GM21786 (cell line): ENCODE data around the gene VASN.
"Not testable (repeated sequence)": the region's sequence is repeated elsewhere in the genome, so short reads cannot be mapped to it uniquely, and the experiment has no call there.

ENCODE experiments used
- ATAC-seq: cut with Tn5 transposase; IDR thresholded peaks from one replicate; pipeline ENCODE4 v1.9.1; 2021; ENCODE audit not compliant: unreplicated experiment

VASN gene

GRCh38 chr16:4371357-4372000 is at the start of gene VASN:
Gene VASN, plus strand, starts transcription at chr16:4371848. Its CDS starts 9,030 bp downstream, at chr16:4380878.
- ATAC-seq = no peak

DNA sequence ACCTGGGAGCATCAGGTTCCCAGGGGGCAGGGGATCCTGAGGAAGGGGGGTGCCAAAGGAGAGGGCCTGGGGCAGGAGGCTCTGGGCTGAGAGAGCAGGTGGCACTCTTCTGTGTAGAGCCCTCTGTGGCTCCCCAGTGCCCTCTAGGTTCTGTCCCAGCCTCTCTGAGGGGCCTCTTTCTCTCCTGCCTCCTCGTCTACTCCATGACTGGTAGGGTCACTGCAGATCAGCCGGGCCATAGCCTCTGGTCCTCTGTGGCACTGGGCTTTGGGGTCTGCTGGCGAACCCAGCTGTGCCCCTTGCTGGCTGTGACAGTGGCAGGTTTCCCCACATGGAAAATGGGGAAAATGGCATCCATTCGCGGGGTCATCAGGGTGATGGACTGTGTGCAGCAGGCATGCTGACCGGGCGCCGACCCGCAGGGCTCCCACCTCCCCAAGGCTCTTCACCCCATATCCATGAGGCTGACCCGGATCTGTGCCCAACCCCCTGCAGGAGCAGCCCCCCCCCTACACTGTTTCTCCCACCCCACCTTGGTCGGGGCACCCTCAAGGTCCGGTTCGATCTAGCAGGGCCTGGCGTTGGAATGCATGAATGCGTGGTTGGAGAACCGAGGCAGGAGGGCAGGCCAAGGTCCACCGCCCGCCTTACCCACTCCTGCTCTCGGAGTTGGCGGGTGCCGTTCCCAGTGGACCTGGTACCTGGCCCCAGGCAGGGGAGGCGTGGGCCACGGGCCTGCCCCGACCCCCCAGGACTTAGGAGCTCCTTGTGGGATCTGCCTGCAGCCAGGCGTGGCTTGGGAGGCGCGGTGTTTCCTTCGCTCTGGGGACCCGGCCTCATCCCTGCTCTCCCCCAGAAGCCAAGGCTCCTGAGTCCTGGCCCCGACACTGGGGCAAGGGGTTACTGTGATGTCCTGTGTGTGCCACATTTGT is 49.3 kb upstream of the VASN start:
- no peak for ATAC-seq

- no peak for ATAC-seq
These were observed 48.4 kb upstream of the VASN start for GRCh38 chr16:4323071-4323844.

- no peak for ATAC-seq
These were observed 47.7 kb upstream of the VASN start for GRCh38 chr16:4323845-4324488.

DNA sequence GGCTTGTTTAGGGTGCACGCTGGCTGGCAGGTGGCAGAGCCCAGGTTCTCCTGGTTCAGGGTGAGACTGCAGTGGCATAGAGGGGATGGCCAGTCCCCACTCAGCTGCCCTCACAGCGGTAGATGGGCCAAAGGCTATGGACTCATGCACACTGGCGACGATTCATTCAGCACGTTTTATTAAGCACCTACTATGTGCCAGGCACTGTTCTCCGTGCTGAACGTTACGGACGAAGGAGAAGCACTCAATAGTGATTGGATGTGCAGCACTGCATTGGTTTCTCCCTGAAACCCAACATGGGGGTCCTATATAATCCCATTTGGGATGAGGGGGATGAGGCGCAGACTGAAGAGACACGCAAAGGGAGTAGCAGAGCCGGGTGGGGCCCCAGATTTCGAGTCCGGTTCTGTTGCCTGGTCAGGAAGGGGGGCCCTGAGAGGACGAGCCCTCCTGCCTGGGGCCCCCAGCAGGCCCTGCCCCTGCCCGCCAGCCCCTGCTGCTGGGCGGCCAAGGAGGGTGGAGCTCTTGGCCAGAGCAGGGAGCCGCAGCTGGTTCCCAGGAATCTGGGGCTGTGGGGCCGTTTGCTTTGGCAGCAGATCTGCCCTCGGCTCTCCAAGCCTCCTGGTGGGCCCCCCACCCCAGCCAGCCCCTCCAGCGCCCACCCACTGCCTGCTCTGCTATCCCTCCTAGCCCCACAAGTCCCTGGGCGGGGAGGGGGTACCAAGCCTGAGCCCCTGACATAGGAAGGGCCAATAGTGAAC is 47.0 kb upstream of the VASN start:
- ATAC-seq = no peak

- ATAC-seq = no peak
These were observed 46.3 kb upstream of the VASN start for GRCh38 chr16:4325253-4325758.

DNA sequence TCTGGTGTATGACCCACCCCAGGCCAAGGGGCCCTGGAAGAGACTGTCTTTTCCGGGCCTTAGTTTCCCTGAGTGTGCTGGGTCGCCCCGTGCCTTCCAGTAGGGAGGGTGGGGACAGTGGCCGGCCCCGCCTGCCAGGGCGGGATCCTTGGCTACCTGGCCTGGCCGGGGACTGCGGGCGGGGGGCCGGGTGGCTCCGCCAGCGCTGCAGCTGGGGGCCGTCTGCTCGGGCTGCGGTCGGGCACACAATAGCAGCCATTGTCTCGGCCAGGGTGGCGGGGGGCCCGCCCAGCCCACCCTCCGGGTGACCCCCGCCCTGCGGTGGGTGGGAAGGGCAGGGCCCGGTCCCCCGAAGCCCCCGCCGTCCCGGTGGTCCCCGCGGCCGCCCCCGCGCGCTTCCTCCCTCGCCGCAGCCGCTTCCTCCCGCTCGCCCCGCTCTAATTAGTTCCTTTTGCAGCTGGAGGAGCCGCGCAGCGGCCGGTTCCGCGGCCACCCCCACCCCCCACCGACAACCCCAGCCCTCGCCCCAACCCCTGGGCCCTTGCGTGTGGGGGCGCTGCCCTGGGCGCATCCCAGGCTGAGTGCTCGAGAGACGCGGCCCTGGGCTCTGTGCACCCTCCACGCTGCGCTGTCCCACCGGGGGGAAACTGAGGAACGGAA is 44.1 kb upstream of the VASN start:
- ATAC-seq = no peak

DNA sequence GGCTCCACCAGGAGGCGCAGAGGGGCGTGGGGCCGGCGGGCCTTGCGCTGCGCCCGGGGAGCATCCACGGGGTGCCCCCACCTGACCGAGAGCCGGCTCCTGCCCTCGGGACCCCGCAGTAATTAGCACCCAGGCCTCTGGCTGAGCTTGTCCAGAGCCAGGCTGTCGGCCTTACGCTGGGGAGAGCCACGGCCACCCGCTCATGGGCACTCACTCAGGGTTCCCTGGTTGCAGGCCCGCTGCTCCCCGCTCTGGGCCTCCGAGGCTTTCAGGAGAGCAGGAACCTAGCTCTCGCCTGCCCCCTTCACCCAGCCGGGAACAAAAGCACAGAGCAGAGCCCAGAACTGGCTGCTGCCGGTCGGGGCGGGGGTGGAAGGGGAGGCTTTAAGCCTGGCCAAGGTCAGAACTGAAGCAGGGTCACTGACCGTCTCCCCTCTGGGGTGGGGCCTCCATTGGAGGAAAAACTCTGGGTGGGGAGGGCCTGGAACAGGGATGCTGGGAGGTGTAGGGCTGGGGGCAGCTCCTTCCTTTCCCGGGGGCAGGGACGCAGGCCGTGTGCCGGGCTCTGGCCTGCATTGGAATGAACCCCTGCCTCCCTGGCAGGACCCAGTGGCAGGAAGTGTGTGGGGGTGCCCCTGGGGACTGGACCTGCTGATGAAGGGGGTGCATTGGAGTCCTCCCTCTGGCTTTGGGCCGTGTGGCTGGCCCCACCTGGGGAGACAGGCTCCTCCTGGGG is 43.4 kb upstream of the VASN start:
- no peak for ATAC-seq

DNA sequence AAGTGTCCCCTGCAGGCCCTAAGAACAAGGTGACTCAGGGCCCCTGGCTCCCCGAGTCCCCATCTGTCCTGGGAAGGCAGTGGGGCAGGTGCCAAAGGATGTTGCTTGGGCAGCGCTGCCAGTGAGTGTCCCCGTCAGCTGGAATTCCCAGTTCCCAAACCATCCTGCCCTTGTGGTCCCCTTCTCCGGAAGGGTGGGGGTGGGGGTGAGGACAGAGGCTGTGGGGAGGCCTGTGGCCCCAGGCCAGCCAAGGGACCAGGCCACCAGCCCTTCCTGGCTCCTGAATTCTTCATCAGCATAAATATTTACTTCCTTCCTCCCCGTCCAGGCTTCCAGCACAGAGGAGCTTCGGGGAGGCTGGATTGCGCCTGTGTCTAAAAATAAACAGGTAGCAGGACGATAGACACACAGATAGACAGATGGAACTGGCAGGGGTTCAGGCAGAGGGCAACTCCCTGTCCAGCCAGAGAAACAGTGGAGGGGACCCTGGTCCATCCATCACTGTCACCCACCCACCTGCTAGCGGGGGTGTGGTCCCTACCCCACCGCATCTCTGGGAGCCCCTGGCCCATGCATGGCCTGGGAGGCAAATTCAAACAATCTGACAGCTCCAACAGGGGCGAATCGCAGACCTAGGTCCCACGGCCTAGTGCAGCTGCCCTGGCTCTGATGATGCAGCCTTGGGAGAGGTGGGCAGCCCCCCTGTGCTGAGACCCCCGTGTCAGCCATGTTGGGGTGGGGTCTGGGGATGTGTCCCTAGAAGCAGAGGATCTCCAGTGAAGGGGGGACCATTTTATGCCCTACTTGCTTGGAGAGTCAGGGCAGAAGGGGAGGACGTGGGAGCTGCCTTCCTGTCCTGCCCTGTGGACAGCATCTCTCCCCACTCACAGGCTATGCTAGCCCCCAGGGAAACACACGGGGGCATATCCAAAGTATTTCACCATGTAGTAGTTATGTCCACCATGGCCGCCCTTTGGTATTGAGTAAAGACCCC is 42.6 kb upstream of the VASN start:
- ATAC-seq = no peak

- ATAC-seq = no peak
These were observed 41.3 kb upstream of the VASN start for GRCh38 chr16:4330277-4330874.

DNA sequence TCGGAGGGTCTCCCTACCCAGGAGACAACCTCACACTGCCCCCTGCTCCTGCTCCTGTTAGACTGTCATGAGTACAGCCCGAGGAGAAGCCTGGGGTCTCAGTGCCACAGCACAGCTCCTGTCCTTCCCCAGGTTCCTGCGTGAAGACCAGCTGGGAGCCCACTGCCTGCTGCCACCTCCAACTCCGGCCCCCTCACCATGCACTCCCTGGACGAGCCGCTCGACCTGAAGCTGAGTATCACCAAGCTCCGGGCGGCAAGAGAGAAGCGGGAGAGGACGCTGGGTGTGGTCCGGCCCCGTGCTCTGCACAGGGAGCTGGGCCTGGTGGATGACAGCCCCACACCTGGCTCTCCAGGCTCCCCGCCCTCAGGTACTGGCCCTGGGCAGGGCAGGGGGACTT is 39.6 kb upstream of the VASN start:
- no peak for ATAC-seq

- no peak for ATAC-seq
These were observed 38.9 kb upstream of the VASN start for GRCh38 chr16:4332623-4333307.

- ATAC-seq = no peak
These were observed 38.4 kb upstream of the VASN start for GRCh38 chr16:4333308-4333638.

DNA sequence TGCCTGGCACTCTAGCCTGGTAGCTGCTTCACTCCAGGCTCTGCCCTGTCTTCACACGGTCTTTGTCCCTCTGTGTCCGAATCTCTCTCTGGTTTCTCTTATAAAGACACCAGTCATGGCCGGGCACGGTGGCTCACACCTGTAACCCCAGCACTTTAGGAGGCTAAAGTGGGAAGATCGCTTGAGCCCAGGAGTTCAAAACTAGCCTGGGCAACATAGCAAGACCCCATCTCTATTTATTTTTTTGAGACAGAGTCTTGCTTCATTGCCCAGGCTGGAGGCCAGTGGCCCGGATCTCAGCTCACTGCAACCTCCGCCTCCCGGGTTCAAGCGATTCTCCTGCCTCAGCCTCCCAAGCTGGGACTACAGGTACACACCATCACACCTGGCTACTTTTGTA is 37.9 kb upstream of the VASN start:
- not testable (repeated sequence) for ATAC-seq

- no peak for ATAC-seq
These were observed 36.7 kb upstream of the VASN start for GRCh38 chr16:4334724-4335495.
